Ishikawa (cell line): Measurements from ENCODE around the gene MYOZ2.

Source experiments
- CEBPB ChIP-seq: IDR thresholded peaks from 2 replicates; pipeline ENCODE4 v1.6.1; 2012
- EGR1 ChIP-seq: IDR thresholded peaks from 2 replicates; pipeline ENCODE4 v1.6.1; 2012
- EP300 ChIP-seq: IDR thresholded peaks from 2 replicates; pipeline ENCODE4 v1.6.1; 2012; ENCODE audit warnings: borderline replicate concordance
- RAD21 ChIP-seq: IDR thresholded peaks from 2 replicates; pipeline ENCODE4 v1.6.1; 2012; ENCODE audit warnings: low read depth
- TCF12 ChIP-seq: IDR thresholded peaks from 2 replicates; pipeline ENCODE4 v1.6.1; 2012; ENCODE audit warnings: low read depth

GRCh38 chr4:119209077-119209476, 73.4 kb downstream of the MYOZ2 start:
- TF ChIP-seq EP300, result no peak
- no peak for TF ChIP-seq CEBPB
- TF ChIP-seq EGR1, result no peak
- TF ChIP-seq RAD21, result no peak
- no peak for TF ChIP-seq TCF12
